GM21526 (cell line): ENCODE measurements around the gene AMBP.

Source experiments
- ATAC-seq: cut with Tn5 transposase; IDR thresholded peaks from one replicate; pipeline ENCODE4 v1.9.1; 2021; ENCODE audit warnings: moderate library complexity; ENCODE audit not compliant: unreplicated experiment, low FRiP score

The AMBP gene

DNA sequence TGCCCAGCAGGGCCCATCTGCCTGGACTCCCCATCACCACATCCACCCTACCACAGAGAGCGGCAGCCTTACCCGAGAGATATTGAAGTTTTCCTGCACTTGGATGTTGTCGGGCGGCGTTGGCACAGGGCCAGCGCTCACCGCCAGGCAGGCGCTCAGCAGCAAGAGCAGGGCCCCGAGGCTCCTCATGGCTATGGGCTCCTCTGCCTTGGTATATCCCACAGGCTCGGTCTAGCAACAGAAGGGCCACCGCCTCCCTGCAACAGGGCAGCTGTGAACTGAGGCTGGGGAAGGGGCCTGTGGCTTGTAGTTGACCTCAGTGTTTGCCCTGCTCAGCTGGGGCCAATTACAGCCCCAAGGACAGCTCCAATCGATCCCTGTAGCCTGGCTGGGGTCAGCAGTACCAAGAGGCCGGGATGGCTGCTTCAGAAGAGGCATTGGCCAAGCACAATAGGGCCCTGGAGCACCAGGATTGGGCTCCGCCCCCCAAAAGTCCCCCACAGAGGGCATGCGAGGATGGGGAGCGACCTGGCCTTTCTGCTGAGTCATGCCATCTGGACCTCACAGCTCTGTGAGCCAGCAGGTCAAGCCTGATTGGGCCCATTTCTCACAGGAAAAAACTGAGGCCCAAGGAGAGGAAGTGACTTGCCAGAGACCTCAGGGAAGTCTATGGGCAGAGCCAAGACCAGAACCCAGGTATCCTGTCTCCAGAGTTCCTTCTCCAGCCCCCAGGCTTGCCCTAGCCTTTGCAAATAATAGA lies at the start of gene AMBP:
Gene AMBP, minus strand, starts transcription at position 280 of the 760 bp plus-strand sequence. Its CDS starts 91 bp downstream, at position 189.
- no peak for ATAC-seq

DNA sequence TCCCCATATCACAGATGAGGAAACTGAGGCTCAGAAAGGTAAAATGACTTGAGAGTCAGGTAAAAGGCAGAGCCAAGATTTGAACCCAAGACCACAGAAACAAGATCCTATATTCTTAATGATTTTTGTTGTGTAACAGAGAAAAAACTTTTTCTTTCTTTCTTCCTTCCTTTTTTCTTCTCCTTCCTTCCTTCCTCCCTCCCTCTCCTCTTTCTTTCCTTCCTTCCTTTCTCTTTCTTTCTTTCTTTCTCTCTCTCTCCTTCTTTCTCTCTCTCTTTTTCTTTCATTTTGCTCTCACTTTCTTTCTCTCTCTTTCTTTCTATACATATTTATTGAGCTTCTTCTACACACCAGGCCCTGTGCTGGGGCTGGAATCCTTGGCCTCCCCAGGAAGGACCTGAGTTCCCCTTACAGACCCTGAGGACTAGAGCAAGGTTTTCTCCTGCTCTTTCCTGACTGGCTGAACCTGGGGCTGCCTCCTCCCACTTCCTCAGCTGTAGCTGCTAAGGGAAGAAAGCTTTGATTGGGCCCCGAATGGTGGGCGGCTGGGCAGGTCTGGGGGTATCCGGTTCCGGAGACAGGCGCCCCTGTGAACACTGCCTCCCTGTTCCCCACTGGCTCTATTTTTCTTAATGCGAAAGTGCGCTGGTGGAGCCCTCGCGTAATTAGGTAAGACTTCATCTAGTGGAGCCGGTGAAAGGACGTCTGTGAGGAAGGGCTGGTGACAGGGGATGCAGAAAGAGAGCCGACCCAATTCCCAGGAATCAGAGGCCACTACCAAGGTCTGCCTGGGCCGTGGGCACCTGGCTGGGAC lies 48.4 kb upstream of the AMBP start:
- no peak for ATAC-seq

DNA sequence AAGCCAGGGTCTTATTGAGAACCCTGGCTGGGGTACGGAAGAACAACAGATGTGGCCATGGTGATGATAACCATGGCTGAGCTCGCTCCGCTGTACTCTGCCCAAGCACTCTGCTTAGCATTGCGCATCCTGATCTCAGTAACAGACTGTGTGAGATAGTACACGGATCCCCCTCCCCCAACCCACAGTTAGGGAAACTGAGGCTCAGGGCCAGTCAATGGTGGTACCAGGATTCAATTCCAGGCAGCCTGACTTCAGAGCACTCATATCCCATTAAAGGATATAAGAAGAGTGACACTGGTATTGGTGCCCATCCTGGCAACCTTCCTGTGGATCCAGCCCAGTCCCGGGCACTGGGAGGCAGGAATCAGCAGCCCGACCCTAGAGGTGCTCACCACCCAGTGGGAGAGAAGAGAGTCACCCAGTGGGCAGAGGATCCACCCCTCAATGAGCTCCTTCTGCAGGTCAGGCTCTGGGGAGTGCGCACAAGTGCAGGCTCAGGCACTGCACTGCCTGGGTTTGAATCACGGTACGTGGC lies 47.4 kb upstream of the AMBP start:
- ATAC-seq, result no peak

DNA sequence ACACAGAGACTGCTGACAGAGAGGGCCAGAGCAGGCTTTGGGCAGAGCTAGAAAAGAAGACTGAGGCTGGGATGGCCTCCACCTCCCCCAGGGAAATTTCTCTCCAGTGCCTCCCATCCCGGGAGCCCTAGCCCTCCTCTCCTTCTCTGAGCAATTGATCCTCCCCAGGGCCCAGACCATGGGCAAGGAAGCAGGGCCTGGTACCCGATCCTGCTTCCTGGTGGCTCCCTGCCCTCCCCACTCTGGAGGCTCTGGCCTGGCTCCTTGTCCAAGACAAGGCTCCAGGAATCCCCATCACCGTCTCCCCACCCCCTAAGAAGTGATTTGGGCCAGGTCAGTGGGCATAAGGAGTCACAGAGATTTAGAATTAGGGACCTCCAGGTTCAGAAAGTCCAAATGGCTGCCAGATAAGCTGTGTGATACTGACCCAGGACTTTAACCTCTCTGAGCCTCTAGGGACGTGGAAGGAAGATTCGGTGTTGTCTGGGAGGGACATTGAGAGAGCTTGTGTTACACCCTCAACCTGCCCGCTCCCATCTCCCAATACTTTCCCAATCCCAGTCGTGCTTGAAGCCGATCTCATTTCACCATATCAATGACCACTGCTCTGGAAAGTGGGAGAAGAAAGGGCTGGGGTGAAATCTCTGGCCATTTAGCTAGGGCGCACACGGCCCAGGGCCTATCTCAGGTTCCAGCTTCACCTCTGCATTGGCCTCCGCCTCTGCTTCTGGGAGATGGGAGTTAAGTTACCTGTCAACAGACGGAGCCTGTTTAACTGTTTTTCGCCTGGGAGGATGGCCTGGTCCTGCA lies 46.8 kb upstream of the AMBP start:
- ATAC-seq, result no peak

DNA sequence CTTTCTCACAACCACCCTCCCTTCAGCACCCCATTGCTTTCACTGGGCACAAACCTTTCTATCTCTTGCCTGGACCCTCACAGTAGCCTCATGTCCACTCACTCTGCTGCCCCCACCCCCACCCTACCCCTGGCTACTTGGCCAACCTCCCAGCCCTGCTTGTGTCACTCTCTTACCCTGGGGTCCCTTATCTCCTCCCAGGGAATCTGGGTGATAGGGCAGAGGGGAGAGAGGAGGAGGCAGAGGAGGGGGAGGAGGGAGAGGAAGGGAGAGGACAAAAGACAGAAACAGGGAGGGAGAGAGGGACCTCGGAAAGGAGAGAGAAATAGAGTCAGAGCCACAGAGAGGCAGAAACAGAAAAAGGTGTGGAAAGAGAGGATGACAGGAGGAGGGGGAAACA lies 46.0 kb upstream of the AMBP start:
- ATAC-seq, result no peak

DNA sequence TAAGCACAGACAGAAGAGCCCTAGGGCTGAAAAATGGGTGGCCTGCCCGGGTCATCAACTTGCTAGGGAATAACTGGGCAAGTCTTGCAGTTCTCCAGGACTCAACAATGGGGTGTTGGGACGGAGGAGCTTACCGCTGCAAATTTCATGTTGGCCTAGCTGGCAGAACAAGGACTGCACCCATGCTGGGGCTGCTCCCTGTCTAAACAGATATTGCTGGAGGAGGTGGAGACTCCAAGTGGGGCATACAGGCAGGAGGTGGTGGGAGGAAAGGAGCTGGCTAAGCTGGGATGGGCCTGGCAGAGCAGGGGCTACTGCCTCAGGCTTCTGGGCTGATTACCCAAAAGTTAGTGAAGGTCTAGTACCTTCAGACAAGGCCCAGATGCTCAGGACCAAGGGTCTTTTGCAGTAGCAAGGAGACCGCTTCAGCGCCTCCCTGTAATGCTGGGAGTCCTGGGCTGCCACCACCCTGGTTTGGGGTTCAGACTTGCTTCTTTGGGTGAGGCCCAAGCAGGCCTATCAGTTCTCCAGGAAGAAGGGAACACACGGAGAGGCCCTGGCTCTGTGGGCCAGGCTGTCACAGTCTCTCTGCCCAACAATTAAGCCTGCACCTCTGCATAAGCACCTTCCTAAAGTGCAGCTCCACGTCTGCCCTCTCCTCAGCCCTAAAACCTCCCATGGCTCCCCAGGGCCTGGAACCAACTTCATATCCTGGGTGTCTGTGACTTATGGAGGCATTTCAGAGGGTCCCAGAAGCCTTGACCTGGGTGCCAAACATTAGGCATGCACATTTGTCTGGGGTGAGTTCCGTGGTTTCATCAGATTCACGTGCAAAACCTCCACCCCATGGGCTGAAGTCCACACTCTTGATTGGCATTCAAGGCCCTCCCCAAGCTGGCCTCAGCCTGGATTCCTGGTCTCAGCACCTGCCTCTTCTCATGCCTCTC lies 45.2 kb upstream of the AMBP start:
- no peak for ATAC-seq

DNA sequence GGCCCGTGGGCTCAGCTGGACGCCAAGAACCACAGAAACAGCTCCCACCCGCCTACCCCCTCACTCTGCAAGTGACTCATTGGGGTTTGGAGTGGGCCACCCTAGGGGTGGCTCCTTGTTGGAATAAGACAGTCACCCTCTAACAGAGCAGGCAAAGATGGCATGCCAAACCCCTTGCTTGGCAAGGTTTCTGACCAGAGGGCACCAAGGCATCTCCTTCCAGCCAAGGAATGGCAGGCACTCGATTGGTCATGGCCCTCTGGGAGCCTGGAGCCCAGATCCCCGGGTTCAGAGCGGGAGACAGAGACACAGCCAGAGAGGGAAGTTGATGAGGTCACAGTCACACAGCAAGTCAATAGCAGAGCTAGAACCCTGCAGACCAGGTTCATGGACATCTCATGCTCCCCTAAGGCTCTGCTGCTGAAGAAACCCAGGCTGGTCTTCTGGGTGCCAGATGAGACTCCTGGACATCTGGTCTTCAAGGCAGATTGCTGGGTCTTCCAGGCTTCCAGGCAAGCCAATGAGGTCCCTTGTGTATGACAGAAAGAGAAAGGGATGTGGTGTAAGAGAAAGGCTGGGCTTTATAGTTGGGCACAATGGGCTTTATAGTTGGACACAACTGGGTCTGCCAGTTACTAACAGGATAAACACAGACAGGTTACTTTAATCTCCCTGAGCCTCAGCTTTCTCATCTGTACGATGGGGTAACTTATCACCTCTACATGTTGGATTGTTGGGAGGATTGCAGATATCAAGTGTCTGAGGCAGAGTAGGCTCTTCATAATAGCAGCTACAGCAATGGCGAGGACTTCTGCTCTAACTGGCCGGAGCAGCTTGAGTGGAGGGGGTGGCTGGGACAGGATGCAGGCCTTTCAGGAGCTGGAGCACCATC lies 44.3 kb upstream of the AMBP start:
- no peak for ATAC-seq

DNA sequence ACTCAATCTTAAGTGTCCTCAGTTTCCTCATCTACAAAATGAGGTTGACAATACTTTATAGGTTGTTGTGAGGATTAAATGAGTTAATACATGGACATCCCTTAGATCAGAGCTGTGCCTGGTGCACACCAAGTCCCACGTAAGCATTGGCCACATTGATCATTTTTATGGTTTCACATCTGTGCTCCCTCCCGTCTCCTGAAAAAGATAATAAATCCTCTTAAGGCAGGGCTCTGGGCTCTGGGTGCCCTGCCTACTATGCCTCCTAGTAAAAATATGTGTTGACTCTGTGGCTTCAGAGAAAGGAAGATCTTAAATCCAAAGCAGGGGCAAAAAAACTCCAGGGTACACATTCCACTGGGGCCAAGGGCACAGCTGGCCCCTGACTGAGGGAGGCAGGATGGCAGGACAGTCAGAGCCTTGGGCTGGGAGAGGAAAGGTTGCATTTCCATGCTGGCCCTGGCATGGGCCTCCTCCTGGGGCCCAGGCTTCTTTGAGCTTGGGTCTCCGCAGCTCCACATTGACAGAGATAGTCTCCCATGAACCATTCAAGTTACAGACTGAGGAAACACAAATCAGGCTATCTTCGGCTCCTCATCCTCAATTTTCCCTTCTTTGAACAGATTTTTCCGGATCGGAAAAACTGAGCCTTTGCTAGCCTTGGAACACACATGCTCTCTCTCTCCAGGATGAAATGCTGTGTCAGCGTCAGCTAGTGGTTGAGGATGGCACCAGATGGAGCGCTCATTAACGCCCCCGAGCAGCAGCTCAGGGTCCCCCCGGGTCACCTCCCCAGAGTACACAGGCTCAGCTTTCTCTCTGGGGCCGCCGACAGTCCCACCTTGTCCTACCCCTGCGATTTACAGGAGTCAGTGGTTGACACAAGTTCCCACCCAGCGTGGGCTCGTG lies 43.4 kb upstream of the AMBP start:
- no peak for ATAC-seq

DNA sequence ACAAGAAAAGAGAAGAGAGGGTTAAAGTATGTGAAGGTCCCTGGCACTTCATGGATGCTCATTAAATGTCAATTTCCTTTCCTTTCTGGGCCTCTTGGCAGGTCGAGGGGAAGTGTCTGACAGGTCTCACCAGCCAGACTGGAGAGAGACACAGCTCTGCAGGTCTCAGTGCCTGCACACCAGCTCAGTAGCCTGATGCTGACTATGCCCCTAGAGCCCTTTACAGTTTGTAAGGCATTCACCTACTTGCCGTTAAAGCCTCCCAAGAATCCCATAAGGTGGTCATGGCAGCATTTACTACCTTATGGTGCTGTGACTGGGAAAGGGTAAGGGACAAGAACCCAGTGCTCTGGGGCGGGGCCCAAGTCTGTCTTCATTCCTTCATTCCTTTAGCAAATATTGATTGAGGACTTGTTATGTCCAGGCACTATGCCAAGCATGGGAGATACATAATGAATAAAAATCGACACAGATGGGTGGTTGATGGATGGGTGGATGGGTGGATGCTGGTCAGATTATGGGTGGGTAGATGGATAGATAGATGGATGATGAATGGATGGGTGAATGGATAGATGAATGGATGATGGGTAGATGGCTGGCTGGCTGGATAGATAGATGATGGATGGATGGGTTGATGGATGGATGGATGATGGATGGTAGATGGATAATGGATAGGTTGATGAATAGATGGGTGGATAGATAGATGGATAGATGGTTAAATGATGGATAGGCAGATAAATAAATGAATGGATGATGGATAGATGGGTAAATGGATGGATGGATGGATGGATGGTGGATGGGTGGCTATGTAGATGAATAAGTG lies 42.3 kb upstream of the AMBP start:
- no peak for ATAC-seq

DNA sequence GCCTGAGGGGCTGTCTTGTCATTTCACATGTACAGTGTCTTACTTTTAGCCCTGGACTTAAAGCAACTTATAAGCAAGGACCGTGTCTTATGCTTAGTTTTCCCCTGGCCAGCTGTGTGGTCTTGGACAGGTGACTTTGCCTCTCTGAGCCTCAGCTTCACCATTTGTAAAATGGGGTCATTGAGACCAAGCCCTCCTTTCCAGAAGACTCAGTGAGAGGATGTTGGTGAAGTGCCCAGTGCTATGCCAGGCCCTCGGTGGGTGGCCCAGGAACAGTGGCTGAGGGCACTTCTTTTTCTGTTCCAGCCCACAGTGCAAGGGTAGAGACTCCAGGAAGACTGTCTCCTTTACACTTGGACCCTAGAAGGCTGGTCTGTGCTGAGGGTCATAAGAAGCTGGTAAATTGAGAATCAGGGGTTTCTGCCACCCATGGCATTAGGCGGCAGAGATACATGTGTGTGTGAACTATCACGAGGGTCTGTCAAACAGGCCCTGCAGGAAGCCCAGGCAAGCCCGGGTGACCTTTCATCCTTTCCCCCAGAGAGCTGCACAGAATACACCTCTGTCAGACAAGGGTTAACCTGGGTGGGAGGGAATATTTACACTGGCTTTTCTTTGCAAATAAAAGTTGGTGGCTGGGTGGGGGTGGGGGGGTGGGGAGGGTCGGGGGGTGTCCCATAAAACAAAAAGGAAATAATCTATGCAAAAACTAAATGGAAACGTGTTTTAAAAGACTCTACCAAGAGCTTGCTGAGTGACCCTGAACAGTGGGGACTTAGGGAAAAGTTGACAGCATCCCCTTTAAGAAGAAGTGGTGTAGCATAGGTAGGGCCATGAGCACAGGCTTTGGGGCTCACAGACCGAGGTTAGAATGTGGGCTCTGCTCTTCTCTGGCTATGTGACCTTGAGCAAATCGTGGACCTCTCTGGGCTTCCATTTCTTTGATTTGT lies 41.4 kb upstream of the AMBP start:
- no peak for ATAC-seq

DNA sequence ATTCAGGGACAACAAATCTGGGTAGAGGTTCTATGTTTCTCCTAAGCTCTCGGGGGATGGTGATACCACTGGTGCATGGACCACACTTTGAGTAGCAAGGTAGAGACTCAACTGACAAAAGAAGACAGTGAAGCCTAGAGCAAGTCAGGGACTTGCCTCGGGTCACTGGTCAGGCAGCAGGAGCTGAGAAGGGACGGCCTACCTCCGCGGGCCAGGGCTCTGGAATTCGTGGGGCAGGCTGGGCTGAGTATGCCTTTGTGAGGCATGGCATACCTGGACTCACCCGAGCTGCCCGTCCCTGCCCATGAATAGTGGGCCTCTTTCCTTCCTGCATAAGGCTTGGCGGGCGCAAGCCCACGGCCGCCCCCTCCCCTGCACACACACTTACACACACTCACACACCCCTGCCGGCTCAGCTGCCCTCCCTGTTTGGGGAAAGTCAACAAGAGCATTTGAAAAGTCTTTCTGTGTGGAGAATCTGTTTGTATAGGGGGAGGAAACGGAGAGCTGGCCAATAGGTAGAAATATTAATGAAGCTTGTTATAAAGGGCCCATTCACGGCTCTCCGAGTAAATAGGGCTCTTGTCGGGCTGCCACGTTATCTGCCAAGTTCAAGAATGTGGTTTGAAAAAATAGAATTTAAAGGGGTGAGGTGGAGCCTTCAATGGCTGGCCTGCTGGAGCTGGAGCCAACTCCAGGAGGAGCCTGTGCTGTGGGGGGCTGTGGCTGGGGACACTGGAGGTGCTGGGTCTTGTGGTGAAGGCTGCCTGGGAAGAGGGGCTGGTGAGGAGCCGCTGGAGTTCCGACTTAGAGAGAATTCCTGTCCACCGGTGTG lies 40.1 kb upstream of the AMBP start:
- ATAC-seq, result no peak

DNA sequence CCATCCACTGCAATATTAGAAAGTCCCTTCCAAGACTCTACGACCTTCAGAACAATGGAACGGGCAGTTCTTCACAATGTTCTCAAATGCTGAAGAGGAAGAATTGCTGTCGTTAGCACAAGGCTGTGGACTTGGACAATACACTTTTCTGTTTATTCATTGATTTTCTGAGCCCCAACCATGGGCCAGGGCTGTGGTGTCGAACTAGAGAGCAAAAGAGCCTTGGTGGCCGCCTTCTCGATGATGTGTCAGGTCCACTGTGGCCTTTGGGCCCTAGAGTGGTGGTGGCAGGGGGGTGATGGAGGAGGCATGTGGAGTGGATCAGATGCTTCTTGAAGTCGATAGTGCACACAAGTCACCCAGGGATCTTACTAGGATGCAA lies 39.5 kb upstream of the AMBP start:
- ATAC-seq, result no peak

DNA sequence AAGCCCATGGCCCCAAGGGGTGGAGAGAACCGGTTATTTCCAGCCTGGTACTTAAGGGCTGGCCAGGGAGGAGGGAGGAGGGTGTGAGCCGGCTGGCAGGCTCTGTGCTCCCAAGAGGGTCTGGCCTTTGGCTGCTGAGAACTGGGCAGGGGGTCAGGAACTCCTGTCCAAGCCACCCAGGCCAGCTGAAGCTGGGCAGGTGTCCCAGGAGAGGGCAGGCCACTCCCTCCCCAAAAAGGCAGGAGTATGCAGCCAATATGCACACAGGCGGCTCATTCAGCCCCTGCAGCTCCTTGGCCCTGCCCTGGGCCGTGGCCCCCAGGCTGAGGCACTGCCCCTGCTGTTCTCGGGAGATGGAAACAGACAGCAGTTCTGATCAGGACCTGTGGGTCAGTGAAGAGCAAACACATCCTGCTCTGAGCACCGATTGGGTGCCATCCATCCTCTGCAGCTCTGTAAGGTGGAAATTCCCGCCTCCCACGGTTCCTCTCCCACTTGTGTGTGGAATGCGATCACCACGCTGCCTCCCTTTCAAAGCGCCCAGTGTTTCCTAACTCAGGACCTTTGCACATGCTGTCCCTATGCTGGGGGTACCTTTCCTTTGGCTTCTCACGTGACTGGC lies 38.1 kb upstream of the AMBP start:
- no peak for ATAC-seq

DNA sequence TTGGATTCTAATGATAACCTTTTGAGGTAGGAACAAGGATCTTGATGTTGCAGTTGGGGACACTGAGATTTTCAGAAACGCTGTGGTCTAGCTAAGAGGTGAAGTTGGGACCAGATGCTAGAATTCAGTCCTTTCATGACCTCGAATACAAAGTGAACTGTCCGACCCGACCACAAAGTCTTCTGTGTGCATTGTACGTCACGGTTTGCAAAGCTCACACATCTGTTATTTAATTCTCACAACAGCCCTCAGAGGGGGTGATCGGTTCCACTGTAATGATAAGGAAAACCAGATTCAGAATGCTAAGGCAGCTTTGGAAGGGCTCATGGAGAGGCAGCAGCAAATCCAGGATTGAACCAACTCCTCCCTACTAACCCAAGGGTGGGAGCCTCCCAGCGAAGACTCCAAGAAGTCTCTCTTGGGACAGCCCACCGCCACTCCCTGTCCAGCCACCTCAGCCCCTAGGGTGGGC lies 37.6 kb upstream of the AMBP start:
- no peak for ATAC-seq
